Measurements from ENCODE around the gene HOXB9. TPM values are rescaled to one million over a fixed set of nuclear protein-coding genes. Genes with fewer than 3 reads are reported as not detected.

HOXB9 gene
- total and polyA plus RNA-seq, 2 experiments from 2014 or later = not detected

DNA sequence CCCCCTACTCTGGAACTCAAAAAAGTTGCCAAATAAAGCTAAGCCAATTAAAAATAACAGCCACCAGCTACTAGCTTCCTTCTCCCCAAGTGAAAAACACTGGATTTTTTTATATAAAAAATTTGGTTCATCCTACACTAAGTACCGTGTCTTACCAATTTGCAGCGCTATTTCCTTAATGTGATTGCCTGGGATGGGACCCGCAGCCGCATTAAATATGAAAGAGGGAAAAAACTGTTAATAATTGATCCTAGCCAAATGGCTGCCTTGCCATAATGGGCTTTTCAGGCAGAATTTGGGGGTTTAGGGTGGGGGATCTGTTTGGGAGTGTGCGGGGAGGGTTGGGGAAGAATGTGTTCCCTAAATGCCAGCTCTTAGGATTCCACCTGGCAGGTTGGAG, 2.0 kb downstream of the HOXB9 start:
- peaks cover 9% of the 10 kb centered on the region for H3K4me1 ChIP-seq (ENCODE audit: low read depth)
- H3K36me3 ChIP-seq = no peaks in the 10 kb centered on the region
- DNase-seq (ENCODE audit: low read depth in 1 of 2, low spot score in 1 of 2) = no peak
- no peak overlapping the region for H3K4me3 ChIP-seq
- no peak for TF ChIP-seq CTCF (IDR thresholded peaks at IDR 0.05; ENCODE audit: low read depth, low read length)
- H3K9me3 ChIP-seq (ENCODE audit: low read depth) = no peaks in the 10 kb centered on the region
- peaks cover 100% of the 10 kb centered on the region for H3K27me3 ChIP-seq
- no peak overlapping the region for H3K27ac ChIP-seq

DNA sequence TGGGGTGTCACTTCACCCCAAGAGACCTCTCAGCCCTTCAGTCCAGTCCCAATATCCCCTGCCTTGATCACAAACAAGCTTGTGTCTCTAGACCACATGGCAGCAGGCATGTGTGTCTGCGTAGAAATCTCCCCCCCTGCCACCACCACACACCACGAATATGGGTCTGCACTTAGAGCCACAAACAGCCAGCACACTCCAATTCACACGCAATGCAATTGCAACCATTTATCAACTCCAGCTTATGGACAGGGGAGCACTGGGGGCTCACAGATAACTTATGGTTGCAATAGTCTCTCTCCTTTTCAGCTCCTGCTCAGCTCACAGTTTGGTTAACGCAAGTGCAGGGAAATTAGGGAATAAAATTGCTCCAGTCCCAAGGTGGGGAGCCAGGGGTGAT, 2.6 kb downstream of the HOXB9 start:
- no peak for TF ChIP-seq CTCF (IDR thresholded peaks at IDR 0.05; ENCODE audit: low read depth, low read length)
- H3K36me3 ChIP-seq = no peaks in the 10 kb centered on the region
- H3K9me3 ChIP-seq (ENCODE audit: low read depth) = no peaks in the 10 kb centered on the region
- DNase-seq (ENCODE audit: low read depth in 1 of 2, low spot score in 1 of 2) = no peak
- H3K27me3 ChIP-seq = peaks cover 100% of the 10 kb centered on the region
- H3K27ac ChIP-seq = no peak overlapping the region
- H3K4me1 ChIP-seq (ENCODE audit: low read depth) = peaks cover 13% of the 10 kb centered on the region
- no peak overlapping the region for H3K4me3 ChIP-seq

GRCh38 chr17:48622857-48623256, 3.3 kb downstream of the HOXB9 start:
- DNase-seq (ENCODE audit: low read depth in 1 of 2, low spot score in 1 of 2) = no peak
- Histone ChIP-seq H3K9me3 (ENCODE audit: low read depth) (no peaks in the 10 kb centered on the region), H3K36me3 (no peaks in the 10 kb centered on the region), H3K27me3 (peaks cover 100% of the 10 kb centered on the region), H3K27ac (no peak overlapping the region), H3K4me1 (ENCODE audit: low read depth) (peaks cover 13% of the 10 kb centered on the region), H3K4me3 (no peak overlapping the region)
- TF ChIP-seq CTCF (IDR thresholded peaks at IDR 0.05; ENCODE audit: low read depth, low read length) = no peak

- no peak overlapping the region for H3K4me3 ChIP-seq
- no peak for DNase-seq (ENCODE audit: low read depth in 1 of 2, low spot score in 1 of 2)
- H3K4me1 ChIP-seq (ENCODE audit: low read depth) = peaks cover 13% of the 10 kb centered on the region
- TF ChIP-seq CTCF (IDR thresholded peaks at IDR 0.05; ENCODE audit: low read depth, low read length) = no peak
- H3K27me3 ChIP-seq = peaks cover 100% of the 10 kb centered on the region
- H3K27ac ChIP-seq = no peak overlapping the region
- no peaks in the 10 kb centered on the region for H3K9me3 ChIP-seq (ENCODE audit: low read depth)
- H3K36me3 ChIP-seq = no peaks in the 10 kb centered on the region
Observed at GRCh38 chr17:48621410-48622392, 4.5 kb downstream of the HOXB9 start.

- H3K9me3 ChIP-seq (ENCODE audit: low read depth) = no peaks in the 10 kb centered on the region
- H3K27me3 ChIP-seq = peaks cover 100% of the 10 kb centered on the region
- no peak for DNase-seq (ENCODE audit: low read depth in 1 of 2, low spot score in 1 of 2)
- peaks cover 7% of the 10 kb centered on the region for H3K4me1 ChIP-seq (ENCODE audit: low read depth)
- no peak for TF ChIP-seq CTCF (IDR thresholded peaks at IDR 0.05; ENCODE audit: low read depth, low read length)
- no peak overlapping the region for H3K27ac ChIP-seq
- no peaks in the 10 kb centered on the region for H3K36me3 ChIP-seq
- no peak overlapping the region for H3K4me3 ChIP-seq
Observed at GRCh38 chr17:48620461-48621139, 5.6 kb downstream of the HOXB9 start.

Data from cardiac muscle cell (in vitro differentiated cells and primary cell).